AG08396 (cell line): ENCODE measurements around the gene SH2D7.
"Not testable (repeated sequence)": the region's sequence is repeated elsewhere in the genome, so short reads cannot be mapped to it uniquely, and the experiment has no call there.

ENCODE experiments used
- DNase-seq: peaks from one replicate; pipeline ENCODE4 v3.0.0; 2012; ENCODE audit warnings: low spot score, mixed read lengths

The SH2D7 gene

DNA sequence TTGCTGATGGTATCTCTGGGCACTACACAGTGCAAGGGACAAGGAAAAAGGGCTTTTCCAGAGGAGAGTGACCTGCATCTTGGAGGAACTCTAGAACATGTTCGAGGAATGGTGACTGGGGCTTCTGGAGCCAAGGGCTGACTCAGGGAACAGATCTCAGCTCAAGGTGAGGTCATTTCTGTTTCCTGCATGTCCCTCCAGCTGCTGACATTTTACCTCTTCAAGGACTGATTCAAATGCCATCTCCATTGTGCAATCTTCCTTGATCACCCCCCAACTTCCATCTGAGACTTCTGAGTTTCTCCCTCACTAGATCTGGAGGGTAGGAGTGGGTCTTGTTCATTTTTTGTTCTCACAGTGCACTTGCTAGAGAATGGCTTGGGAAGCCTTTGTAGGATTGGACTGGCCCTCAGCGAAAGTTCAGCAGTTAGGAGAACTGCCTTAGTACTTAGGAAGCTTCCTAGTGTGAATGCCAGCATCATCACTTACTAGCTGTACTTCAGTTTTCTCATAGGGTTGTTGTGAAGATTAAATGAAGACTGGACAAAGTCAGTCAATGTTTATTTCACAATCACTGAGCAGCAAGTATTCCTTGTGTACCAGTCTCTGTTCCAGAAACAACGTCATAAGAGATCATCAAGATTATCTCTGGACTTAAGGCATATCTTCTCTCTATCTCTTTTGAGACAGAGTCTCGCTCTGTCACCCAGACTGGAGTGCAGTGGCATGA lies 54.2 kb downstream of the SH2D7 start:
- no peak for DNase-seq

DNA sequence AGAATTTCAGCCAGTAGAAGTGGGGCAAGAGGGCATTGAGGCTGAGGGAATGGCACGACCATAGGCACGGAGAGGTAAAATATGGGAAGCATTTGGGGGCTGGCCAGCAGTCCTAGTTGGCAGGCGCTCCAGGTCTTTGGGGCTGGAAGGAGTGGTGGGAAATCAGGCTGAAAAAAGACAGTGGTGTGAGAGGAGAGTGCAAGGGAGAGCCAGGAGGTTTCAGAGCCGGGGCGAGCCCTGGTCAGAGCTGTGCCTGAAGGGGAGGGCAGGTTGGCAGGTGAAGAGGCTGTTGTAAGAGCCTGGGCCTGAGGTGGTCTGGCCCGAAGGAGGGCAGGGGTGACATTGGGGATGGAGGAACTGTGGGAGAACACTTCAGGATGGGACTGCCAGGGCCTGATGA lies 55.2 kb downstream of the SH2D7 start:
- no peak for DNase-seq

DNA sequence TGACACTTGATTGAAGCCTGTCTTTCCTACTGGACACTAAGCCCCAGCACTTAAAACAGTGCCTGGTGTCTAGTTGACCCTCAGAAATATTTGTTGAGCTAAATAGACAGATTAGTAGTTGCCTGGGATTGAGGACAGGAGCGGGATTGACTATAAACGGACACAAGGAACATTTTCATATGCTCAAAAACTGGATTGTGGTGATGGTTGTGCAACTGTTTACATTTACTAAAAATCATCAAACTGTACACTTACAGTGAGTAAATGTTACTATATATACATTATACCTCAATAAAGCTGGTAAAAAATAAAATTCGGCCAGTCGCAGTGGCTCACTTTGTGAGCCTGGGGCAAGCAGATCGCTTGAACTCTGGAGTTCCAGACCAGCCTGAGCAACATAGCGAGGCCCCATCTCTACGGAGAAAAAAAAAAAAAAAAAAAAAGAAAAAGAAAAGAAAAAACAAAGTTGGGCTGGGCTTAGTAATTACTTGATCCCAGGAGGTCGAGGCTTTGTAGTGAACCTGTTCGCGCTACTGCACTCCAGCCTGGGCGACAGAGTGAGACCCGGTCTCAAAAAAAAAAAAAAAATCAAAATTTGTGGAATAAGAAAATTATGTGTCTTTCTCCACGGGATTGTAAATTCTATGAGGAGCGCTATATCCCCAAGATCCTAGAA lies 56.2 kb downstream of the SH2D7 start:
- no peak for DNase-seq

DNA sequence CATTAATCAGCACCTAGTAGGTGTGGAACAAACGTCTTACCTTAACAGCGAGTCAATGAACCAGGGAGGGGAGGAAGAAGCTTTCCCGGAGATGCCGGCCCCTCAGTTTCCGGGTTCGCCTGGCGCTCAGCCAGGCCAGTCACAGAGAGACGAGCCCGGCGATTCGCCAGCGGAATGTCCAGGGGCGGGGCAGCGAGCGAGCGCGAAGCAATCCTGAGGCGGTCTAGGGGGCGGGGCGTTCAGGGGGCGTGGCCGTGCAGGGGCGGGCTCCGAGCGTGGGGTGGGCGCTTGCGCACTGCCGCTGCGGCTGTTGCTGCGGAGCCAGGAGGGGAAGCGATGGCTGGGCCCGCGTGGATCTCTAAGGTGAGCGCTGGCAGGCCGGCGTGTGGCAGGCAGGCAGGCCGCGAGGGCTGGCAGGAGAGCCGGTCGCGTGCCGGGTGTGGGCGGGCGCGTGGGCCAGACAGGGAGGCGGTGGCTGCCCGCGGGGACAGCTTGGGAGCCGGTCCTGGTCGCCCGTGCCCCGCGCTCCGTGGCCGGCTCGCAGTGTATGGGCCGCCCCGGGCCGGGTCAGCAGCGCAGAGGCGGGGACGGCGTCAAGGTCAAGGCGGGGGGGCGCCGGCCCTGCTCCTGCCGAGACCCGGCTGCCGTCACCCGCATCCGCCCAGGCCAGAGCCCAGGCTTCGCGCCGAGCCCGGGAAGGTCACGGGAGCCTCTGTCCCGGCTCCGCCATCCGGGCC lies 56.9 kb downstream of the SH2D7 start, which contains the start of gene IDH3A:
Gene IDH3A, plus strand, starts transcription at position 295 of the 737 bp plus-strand sequence. Its CDS starts 42 bp downstream, at position 337.
- peak; percentile 100 for DNase-seq

DNA sequence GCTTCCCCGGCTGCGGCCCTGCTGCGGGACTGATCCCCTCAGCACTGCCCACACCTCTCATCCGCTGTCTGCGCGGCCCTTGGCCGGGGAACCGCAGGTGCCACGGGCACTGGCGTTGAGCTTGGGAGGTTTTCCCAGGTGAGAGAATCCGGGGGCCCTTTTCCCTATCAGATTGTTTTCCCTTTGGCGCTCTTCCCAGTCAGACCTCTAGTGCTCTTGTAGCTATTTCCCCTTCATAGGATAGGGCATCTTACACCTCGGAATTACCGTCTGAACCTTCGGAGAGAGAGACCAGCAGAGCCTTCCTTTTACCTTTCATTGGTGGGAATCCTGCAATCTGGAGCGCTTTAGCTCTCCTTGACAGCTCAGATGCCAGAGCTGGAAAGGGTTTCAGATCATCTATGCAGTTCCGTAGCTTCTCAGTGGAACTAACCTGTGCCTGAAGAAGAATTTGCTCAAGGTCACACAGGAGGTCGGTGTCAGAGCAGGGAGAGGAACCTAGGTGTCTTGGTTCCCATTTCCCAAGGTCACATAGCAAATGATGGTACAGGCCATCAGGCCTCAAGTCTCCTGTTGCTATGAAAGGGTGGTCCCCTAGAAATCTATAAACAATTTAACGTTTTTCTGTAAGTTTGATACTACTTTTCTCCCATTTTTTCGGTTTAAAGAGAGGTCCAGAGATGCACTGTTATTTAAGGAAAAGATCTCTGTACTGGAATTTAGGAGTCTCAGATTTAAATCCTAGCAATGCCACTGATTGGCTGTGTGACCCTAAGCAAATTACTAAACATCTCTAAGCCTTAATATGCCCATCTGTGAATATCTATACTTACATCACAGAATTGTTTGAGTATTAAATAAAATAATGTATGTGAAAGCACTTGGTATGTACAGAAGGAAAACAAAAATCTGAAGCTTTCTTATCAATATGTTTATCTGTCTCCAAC lies 57.7 kb downstream of the SH2D7 start:
- DNase-seq = no peak

DNA sequence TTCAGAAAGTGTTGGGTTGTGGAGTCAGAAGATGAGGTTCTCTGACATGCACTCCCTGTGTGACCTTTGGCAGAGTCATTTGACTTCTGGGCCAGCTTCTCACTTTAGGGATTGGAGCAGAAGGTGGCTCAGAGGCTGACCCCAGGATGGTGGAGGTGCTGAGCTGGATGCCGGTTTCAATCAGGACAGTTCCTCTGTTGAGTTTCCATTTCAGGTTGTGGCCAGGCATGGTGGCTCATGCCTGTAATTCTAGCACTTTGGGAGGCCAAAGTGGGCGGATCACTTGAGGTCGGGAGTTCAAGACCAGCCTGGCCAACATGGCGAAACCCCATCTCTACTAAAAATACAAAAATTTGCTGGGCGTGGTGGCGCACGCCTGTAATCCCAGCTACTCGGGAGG lies 58.7 kb downstream of the SH2D7 start:
- DNase-seq = not testable (repeated sequence)
